HG03521 (cell line): ENCODE measurements around the gene FBXO22.

Experiments used
- ATAC-seq: cut with Tn5 transposase; IDR thresholded peaks from one replicate; pipeline ENCODE4 v1.9.1; 2021; ENCODE audit warnings: mild to moderate bottlenecking, moderate library complexity; ENCODE audit not compliant: unreplicated experiment

Gene FBXO22

GRCh38 chr15:75918135-75918534, 14.5 kb downstream of the FBXO22 start:
- ATAC-seq, result no peak

- no peak for ATAC-seq
Observed at GRCh38 chr15:75920079-75920478, 16.4 kb downstream of the FBXO22 start.

- no peak for ATAC-seq
Observed at GRCh38 chr15:75921732-75922703, 18.3 kb downstream of the FBXO22 start.

DNA sequence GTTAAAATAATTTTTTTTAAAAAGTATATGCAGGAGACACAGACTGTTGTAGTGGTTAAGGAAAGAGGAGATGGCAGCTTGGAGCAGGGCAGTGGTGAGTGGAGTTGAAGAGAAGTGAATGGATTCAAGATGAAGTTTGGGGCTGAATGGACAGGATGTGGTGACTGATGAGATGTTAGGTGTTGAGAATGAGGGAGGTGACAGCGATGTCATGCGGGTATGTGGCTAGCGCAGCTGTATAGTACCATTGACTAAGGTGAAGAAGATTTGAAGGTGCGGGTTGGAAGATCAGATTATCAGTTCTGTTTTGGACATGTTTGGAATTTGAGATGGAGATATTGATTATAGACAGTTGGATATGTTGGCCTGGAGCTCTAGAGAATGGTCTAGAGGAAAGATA, 20.1 kb downstream of the FBXO22 start:
- no peak for ATAC-seq

- ATAC-seq, result no peak
Observed at GRCh38 chr15:75924576-75924975, 20.9 kb downstream of the FBXO22 start.

DNA sequence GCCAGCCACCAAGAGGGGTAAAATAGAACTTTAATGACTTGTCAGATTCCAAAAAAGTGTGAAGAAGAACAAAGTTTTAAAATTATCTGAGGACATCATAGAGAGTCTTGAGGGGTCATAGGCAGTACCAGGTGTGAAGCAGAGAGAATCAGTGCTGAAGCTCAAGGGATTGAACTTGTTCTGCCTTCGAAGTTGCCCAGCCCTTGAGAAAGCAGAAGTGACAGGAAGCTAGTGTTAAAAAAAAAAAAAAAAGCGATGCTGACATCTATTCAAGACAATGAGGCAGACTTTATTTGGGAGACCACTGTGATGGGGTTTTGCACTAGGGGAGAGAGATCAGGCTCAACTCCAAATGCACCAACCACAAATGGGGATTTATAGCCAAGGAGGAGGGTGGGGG, 21.8 kb downstream of the FBXO22 start:
- no peak for ATAC-seq

DNA sequence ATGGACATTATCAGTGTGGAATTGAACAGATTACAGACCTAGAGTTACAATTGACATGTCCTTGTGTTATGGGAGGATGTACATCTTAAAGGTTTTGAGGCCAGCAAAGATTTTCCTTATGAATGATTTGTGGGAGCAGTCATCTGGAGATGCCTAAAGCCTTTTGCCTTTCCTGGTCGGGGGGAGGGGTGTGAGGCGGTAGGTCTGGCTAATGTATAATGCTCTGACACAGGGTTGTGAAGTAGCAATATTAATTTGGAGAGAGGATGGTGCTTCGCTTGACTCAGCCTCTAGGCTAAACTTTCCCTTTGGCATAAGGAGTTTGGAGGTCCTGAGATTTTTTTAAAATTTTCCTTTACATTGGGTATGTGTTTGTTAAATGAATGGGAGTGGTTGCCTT, 23.3 kb downstream of the FBXO22 start:
- no peak for ATAC-seq

DNA sequence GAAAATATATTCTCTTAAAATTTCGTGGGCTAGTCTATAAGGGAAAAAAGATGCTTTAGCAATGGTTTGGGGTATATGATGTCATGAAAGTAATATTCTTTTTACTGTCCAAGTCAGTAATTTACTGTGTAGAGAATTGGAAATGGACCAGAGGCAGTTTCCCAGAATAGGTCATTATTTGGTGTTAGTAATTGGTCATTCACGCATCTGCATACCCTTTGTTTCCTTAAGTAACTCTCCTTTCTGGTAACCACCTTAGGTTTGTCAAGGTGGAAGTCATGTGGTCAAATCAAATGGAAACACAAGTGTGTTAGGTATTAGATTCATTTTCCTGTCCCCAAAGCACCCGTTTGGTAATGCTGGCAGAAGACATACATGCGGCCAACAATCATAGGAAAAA, 23.9 kb downstream of the FBXO22 start:
- no peak for ATAC-seq

DNA sequence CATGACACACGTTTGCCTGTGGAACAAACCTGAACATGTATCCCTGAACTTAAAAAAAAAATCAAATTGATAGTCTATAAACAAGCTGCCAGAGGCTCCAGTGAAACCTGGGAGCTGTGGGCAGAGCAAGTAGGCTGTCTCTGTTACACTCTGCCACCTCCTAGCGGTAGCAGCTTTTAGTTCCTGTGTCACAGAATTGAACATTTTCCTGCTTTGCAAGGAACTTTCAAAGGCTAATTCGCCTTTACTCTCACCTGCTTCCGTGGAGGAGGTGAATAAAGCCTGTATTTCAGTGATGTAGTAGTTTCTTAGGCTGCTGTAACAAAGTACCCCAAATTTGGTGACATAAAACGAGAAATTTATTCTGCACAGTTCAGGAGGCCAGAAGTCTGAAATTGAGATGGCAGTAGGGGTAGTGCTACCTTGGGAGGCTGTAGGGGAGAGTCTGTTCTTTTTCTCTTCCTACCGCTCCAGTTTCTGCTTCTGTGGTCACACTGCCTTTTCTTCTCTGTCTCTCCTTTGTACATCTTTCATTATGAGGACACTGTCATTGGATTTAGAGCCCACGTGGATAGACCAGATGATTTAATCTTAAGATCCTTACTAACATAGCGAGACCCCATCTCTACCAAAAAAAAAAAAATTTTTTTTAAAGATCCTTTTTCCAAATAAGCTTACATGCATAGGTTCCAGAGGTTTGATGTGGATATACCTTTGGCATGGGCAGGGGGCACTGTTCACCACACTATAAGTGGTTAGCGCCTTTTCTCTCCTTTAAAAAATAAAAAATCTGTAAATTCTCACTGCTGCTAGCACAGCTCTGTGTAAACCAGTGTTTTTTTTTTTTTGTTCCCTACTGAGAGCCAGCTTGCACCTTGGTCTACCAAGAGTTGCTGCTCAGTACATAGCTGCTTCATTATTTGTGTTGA, 25.3 kb downstream of the FBXO22 start:
- no peak for ATAC-seq

DNA sequence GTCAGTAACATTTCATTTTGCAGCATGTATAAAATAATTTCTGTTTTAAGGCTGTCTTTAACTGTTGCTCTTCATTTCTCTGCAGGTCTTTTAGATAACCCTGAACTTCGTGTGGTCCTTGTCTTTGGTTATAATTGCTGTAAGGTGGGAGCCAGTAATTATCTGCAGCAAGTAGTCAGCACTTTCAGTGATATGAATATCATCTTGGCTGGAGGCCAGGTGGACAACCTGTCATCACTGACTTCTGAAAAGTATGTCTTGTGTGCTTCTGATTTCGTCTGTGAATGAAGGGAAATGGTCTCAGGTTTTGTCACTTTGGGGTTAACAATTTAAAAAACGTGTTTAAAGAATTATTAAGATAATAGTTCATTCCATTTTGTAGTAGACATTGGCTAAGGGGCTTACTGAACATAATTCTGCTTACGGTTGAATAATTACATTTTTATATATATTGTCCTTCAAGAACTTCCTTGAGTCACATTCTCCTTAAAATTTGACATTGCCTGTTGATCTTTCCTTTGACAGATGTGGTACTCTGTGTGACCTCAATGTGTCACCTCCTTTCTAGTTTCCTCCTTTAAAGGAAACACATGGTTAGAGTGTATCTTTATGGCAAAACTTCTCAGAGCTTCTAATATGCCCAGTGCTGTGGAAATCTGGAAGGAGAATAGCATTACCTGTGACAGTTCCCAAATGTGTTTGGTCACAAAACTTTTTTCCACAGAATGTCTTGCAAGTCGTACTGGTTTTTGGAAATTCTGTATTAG, 26.3 kb downstream of the FBXO22 start:
- ATAC-seq, result no peak

DNA sequence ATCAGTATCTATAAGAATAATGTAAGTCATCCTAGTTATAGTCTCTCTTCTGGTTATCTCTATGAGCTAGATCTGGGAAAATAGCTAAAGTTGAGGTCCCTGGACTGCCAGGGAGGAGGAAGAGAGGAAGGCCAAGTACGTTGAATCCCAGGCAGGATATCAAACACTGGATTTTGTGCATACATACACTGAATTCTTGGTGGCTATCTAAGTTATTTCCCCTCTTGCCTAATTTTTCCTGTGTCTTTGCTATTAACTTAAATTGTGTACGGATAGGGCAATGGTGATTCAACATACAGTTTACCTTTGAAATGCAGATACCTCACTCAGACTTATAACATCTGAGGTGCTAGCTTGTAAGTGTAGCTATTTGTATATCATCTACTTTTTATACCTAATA, 27.2 kb downstream of the FBXO22 start:
- no peak for ATAC-seq

- ATAC-seq, result no peak
Observed at GRCh38 chr15:75942464-75942863, 38.8 kb downstream of the FBXO22 start.

GRCh38 chr15:75943246-75943645, 39.6 kb downstream of the FBXO22 start:
- no peak for ATAC-seq

GRCh38 chr15:75943713-75944215, 40.1 kb downstream of the FBXO22 start:
- no peak for ATAC-seq

DNA sequence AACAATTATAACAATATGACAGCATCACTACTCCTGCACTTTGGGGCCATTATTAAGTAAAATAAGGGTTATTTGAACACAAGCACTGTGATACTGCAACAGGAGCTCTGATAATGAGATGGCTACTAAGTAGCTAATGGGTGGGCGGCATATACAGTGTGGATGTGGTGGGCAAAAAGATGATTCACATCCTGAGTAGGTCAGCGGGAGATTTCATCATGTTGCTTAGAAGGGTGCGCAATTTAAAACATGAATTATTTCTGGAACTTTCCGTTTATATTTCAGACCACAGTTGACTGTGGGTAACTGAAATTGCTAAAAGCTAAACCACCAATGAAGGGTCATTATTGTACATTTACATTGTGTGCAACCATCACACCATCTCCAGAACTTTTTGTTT, 42.3 kb downstream of the FBXO22 start:
- no peak for ATAC-seq

DNA sequence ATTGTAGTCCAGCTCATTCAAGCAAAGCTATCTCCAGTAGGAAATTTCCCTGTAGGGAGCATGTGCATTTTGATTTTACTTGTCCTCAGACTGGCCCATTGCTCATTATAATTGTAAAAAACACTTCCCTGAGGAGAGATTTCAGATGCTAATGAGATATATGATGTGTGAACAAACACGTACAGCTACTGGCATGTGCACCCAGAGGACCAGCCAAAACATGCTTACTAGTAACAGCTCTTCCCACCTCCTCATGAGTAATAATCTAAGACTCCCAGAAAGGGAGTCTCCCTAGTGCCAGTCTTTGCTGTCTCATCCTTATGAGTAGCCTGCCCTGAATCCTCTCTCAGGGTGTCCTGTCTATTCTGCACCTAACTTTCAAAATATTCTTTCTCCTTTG, 43.4 kb downstream of the FBXO22 start:
- ATAC-seq, result no peak

DNA sequence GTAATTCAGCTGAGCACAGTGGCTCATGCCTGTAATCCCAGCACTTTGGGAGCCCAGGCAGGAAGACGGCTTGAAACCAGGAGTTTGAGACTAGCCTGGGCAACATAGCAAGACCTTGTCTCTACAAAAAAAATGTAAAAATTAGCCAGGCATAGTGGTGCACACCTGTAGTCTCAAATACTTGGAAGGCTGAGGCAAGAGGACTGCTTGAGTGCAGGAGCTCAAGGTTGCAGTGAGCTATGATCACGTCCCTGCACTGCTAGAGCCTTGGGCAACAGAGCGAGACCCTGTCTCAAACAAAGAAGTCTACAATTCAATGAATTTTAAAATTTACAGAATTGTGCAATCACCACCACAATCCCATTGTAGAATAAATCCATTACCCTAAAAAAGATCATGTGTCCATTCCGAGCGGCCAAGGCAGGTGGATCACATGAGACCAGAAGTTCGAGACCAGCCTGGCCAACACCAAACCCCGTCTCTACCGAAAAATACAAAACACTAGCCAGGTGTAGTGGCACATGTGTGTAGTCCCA, 45.2 kb downstream of the FBXO22 start:
- no peak for ATAC-seq

GRCh38 chr15:75952525-75952924, 48.8 kb downstream of the FBXO22 start:
- ATAC-seq, result no peak

GRCh38 chr15:75955720-75956119, 52.0 kb downstream of the FBXO22 start:
- no peak for ATAC-seq

DNA sequence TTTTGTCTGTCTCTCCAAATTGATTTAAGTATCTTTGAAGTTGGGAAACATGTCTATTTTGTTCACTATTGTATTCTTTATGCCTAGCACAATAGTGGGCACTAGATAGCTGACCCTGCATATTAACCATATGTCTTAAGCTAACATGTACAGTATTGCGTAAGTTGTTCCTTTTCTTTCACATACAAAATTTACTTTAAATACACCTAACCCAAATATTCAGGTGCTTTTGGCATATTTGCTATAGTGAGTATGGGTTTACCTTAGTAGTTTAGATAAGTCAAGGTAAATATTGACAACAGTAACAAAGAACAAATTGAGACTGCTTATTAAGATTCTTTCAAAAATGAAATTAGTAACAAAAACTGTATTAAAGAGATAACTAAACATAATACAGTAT, 57.7 kb downstream of the FBXO22 start:
- no peak for ATAC-seq
